ENCODE data around the gene YWHAB.
A peak's percentile ranks its signal among the peaks of the same experiment; 100 is the strongest.

DNA sequence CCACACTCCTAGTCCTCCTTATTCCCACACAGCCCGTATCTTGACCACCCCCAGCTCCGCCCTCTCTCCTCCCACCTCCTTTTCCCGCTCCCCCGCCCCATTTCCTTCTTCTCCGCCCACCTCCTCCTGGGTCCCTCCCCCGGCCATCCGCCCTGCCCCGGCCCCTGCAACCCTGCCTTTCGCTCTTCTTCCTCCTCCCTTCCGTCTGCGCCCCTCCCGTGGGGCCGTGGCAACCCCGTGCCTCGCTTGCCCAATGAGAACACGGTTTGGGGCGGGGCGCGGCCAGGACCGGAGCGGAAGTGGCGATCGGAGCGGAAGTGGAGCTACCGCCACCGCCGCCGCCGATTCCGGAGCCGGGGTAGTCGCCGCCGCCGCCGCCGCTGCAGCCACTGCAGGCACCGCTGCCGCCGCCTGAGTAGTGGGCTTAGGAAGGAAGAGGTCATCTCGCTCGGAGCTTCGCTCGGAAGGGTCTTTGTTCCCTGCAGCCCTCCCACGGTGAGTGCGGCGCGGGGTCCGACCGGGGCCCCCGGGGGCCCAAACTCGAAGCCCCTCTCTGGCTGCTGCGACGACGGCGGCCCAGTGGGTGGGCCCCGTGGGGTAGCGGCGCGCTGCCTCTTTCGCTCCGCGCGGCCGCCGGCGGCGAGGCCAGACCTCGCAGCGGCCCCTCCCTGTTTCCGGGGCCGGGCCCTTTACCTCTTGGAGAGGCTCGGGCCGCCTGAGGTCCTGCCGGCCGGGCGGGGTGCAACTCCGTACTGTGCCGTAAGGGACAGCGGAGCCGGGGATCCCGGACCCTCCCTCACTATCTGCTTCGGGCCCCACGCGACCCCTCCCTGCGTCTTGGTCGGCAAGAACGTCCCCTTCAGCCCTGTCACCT is at the start of gene YWHAB:
- TF ChIP-seq, protein P1, sequence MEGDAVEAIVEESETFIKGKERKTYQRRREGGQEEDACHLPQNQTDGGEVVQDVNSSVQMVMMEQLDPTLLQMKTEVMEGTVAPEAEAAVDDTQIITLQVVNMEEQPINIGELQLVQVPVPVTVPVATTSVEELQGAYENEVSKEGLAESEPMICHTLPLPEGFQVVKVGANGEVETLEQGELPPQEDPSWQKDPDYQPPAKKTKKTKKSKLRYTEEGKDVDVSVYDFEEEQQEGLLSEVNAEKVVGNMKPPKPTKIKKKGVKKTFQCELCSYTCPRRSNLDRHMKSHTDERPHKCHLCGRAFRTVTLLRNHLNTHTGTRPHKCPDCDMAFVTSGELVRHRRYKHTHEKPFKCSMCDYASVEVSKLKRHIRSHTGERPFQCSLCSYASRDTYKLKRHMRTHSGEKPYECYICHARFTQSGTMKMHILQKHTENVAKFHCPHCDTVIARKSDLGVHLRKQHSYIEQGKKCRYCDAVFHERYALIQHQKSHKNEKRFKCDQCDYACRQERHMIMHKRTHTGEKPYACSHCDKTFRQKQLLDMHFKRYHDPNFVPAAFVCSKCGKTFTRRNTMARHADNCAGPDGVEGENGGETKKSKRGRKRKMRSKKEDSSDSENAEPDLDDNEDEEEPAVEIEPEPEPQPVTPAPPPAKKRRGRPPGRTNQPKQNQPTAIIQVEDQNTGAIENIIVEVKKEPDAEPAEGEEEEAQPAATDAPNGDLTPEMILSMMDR (conservative IDR thresholded peaks at IDR 0.05; ENCODE audit: low read depth, low read length), result no peak
- TF ChIP-seq POLR2A (IDR thresholded peaks at IDR 0.05; ENCODE audit: low read depth, low read length) (peak; percentile 78), FOS (IDR thresholded peaks at IDR 0.05; ENCODE audit: low read depth, low read length) (no peak), RFX5 (IDR thresholded peaks at IDR 0.05; ENCODE audit: low read depth, low read length) (no peak), BHLHE40 (IDR thresholded peaks at IDR 0.05; ENCODE audit: low read depth, low read length) (peak; percentile 16; the same call in 1 of the 2 replicates)

All from IMR-90 (cell line).